TTC549 (cell line): ENCODE data around the gene ZNF525.
"Not testable (repeated sequence)": the region's sequence is repeated elsewhere in the genome, so short reads cannot be mapped to it uniquely, and the experiment has no call there.

Source experiments
- FAIRE-seq: peaks from 2 replicates; lab custom pipeline; 2012; peaks lifted over from hg19 to GRCh38; lab: Jason Lieb, UNC

Gene ZNF525

GRCh38 chr19:53395840-53396524, 30.5 kb downstream of the ZNF525 start:
- not testable (repeated sequence) for FAIRE-seq

- no peak for FAIRE-seq
These were observed 31.0 kb downstream of the ZNF525 start for GRCh38 chr19:53396525-53396868.

- not testable (repeated sequence) for FAIRE-seq
These were observed 32.4 kb downstream of the ZNF525 start for GRCh38 chr19:53397918-53398317.

- no peak for FAIRE-seq
These were observed 44.1 kb downstream of the ZNF525 start for GRCh38 chr19:53409505-53410204.

- not testable (repeated sequence) for FAIRE-seq
These were observed 55.2 kb downstream of the ZNF525 start for GRCh38 chr19:53420520-53421315.

GRCh38 chr19:53422551-53422950, 57.0 kb downstream of the ZNF525 start:
- no peak for FAIRE-seq

GRCh38 chr19:53423074-53423473, 57.6 kb downstream of the ZNF525 start:
- not testable (repeated sequence) for FAIRE-seq

- not testable (repeated sequence) for FAIRE-seq
These were observed 58.2 kb downstream of the ZNF525 start for GRCh38 chr19:53423680-53424079.

- FAIRE-seq, result no peak
These were observed 59.6 kb downstream of the ZNF525 start for GRCh38 chr19:53424968-53425597.

- no peak for FAIRE-seq
These were observed 66.0 kb downstream of the ZNF525 start, which contains the start of gene ZNF761 for GRCh38 chr19:53431399-53432087. ZNF761 (plus strand) TSS chr19:53431984; CDS start chr19:53447269, 15,285 bp downstream.

- no peak for FAIRE-seq
These were observed 66.7 kb downstream of the ZNF525 start for GRCh38 chr19:53432088-53432661.
